Stimulated activated CD4-positive, alpha-beta T cell treated with anti-CD3 and anti-CD28 coated beads, Interleukin-1b, Interleukin-23, amount 100 ng/mL, for 4 hours (primary cell): ENCODE measurements around the gene PET100.

Experiments
- DNase-seq, 2 donors: peaks; one replicate each; pipeline ENCODE4 v3.0.0-alpha.2; 2020; ENCODE audit warnings: low read depth in 2 of 2

The PET100 gene

DNA sequence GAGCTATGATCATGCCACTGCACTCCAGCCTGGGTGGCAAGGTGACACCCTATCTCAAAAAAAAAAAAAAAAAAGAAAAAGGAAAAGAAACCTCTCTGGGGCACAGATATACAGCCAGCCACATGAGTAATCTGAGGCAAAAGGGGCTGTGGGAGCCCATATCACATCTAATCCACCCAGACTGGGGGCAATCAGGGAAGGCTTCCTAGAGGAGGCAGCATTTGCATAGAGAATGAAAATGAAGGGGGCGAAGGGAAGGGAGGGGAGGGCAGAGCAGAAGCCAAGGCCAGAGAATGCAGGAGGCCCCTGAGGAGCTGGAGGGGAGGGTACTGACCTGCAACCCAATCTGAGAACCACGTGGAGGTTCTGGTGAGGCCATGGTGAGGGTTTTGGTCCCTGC is 20.6 kb downstream of the PET100 start:
- no peak for DNase-seq

- peak; percentile 83 to 86 for DNase-seq
Observed at GRCh38 chr19:7652061-7652641, 22.6 kb downstream of the PET100 start.

- no peak for DNase-seq
Observed at GRCh38 chr19:7654401-7654800, 24.8 kb downstream of the PET100 start.

GRCh38 chr19:7655581-7655980 is 26.0 kb downstream of the PET100 start:
- DNase-seq: no peak

GRCh38 chr19:7657131-7657751 is 27.6 kb downstream of the PET100 start:
- DNase-seq: no peak

- no peak for DNase-seq
Observed at GRCh38 chr19:7658219-7658686, 28.7 kb downstream of the PET100 start.

GRCh38 chr19:7661744-7662538 is 32.3 kb downstream of the PET100 start:
- no peak for DNase-seq

GRCh38 chr19:7662657-7663056 is 33.1 kb downstream of the PET100 start:
- DNase-seq: no peak

DNA sequence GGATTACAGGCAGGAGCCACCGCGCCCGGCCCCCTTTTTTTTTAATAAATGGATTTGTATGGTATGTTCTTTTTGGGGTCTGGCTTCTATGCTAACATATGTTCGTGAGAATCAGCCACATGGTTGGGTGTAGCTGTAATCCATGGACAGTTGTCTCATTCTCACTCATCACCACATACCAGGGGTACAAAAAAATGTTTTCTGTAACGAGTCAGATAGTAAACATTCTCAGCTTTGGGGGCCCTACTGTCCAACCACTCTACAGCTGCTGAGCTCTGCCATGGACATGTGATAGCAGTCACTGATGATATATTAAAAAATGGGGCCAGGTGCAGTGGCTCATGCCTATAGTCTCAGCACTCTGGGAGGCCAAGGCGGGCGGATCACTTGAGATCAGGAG is 34.1 kb downstream of the PET100 start:
- DNase-seq: no peak

GRCh38 chr19:7665076-7665475 is 35.5 kb downstream of the PET100 start:
- no peak for DNase-seq

DNA sequence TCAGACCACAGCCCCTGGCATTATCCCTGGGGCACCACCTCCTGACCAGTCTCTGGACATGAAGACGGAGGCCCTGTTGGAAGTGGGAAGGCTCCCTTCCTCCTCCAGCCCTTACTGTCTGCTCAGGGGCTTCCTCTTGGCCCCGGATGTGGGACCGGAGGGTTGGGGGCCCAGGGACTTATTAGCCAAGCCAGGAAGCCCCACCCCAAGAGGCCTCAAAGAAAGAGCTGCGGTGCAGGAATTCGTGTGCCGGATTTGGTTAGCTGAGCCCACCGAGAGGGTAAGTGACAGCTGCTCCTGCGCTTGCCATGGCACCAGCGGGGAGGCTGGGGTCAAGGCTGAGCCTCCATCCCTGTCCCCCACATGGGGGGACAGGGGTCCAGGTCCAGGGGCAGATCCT is 39.2 kb downstream of the PET100 start, which contains the start of gene RETN:
RETN (plus strand) TSS at position 208 of the 400 bp plus-strand sequence. CDS start 278 bp downstream, outside the sequence.
- DNase-seq: no peak

DNA sequence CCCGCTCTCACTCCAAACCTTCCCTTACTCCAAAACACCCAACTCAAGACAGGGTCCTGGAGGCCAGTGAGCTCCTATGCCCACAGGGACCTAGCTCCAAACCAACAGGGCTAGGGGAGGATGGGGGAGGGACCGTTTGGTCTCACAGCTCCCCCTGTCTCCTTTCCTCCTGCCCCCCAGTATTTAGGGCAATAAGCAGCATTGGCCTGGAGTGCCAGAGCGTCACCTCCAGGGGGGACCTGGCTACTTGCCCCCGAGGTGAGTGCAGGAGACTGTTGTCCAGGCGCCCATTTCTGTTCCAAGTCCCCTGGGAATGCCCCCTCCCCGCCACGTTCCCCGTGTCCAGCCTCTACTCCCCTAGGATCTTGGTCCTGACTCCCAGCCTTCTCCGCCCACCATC is 40.0 kb downstream of the PET100 start:
- no peak for DNase-seq

DNA sequence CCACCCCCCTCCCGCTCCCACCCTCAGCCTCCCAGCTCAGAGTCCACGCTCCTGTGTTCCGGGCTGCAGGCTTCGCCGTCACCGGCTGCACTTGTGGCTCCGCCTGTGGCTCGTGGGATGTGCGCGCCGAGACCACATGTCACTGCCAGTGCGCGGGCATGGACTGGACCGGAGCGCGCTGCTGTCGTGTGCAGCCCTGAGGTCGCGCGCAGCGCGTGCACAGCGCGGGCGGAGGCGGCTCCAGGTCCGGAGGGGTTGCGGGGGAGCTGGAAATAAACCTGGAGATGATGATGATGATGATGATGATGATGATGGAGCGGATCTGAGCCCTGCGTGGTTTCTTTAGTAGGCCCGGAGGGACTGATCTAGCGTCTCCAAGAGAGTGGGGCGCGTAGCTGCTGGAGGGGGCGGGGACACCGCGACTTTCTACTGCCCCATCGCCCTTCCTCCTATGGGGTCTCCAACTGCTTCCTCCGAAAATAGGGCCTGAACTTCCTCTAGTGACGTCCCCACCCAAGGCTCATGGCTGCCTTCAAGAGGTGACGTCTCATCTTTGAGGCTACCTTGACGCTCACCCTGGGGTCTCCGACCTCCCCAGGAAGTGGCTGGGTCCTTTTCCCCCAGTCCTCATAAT is 40.7 kb downstream of the PET100 start:
- DNase-seq: no peak

- DNase-seq: no peak
Observed at GRCh38 chr19:7670790-7671189, 41.2 kb downstream of the PET100 start.

DNA sequence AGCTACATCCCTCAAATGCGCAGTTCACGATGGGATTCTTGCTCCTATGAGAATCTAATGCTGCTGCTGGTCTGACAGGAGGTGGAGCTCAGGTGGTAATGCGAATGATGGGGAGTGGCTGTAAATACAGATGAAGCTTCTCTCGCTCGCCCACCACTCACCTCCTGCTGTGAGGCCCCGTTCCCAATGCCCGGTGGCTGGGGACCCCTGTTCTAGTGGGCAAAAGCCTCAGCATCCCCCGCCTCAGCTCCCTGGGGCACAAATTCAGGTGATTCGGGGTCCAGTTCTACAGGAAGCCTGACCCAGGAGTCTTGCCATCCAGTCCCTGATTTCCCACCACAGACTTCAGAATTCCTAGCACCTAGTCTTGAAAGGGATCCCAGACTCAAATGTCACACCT is 42.9 kb downstream of the PET100 start:
- DNase-seq: no peak

- no peak for DNase-seq
Observed at GRCh38 chr19:7674010-7675005, 44.7 kb downstream of the PET100 start.

DNA sequence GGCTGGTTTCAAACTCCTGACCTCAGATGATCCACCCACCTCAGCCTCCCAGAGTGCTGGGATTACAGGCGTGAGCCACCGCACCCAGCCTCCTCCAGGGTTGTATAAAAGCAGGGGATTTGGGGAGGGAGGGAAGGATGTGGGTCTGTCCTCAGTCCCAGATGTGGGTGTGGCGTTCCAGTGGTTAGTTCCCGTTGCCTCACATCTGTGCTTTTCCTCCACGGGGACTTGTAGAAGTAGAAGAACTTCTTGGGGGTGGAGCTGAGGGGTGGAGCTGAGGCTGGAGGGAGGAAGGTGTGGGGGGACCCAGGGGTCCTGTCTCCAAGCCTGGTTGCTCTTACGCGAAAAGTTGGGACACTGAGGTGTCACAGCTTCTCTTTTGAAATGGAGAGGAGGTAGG is 46.8 kb downstream of the PET100 start:
- DNase-seq: no peak

DNA sequence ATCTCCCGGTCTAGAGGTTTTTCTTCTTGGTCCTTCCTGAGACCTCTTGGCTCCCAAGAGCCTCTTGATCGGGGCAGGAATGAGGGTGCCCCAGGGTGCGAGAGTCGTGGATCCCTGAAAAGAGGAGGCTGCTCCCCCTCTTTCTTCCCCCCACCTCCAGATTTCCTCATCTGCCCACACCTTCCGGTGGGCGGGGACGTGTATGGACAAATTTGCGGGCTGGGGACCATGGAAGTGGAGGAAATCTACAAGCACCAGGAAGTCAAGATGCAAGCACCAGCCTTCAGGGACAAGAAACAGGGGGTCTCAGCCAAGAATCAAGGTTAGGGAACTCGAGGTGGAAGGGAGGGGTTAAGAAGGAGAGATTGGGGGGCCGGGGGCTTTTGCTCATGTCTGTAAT is 47.3 kb downstream of the PET100 start, which contains the start of gene MCEMP1:
MCEMP1 (plus strand) TSS at position 237 of the 400 bp plus-strand sequence; CDS start at position 268, 31 bp downstream.
- no peak for DNase-seq

GRCh38 chr19:7677669-7678311 is 48.2 kb downstream of the PET100 start:
- DNase-seq: no peak

GRCh38 chr19:7678971-7679751 is 49.6 kb downstream of the PET100 start:
- peak; percentile 46 to 48 for DNase-seq
